Panc1 (cell line): Measurements from ENCODE around the gene AAMP. TPM values are rescaled to one million over a fixed set of nuclear protein-coding genes. Genes with fewer than 3 reads are reported as not detected.
A peak's percentile ranks its signal among the peaks of the same experiment; 100 is the strongest.

Source experiments
- ATAC-seq: fragments of 200-7000 bp; cut with Tn5 transposase; 2 replicates; pipeline ENCODE4 v1.9.1; 2020; ENCODE audit warnings: mild to moderate bottlenecking, moderate library complexity
- BruUV-seq: library from RNA; stranded (reverse); fragments of 400-500 nt; replicated peaks from 2 replicates; lab custom pipeline; 2021; lab: Mats Ljungman, UMichigan
- CTCF ChIA-PET: fragments of 300-600 bp; sonication (Branson Sonifier 250); formaldehyde crosslinking; loops from one replicate; lab custom pipeline; 2022; ENCODE audit warnings: antibody characterized with exemption; lab: Charles Lee
- POLR2A ChIA-PET: fragments of 300-600 bp; sonication (Branson Sonifier 250); formaldehyde crosslinking; loops from one replicate; lab custom pipeline; 2022; ENCODE audit warnings: antibody characterized with exemption; lab: Charles Lee
- DNase-seq: peaks from one replicate; pipeline ENCODE4 v3.0.0-alpha.2; 2010; ENCODE audit warnings: low read depth, low spot score
- H3K27ac ChIP-seq: 2 replicates; pipeline ENCODE4 v1.5.1; 2011; ENCODE audit warnings: mild to moderate bottlenecking, low read length, inconsistent platforms
- H3K27me3 ChIP-seq: fragments of 200-500 bp; sonication (Bioruptor generic); 2 replicates; pipeline ENCODE4 v1.6.0; 2014; ENCODE audit warnings: low read length, inconsistent platforms; ENCODE audit not compliant: control insufficient read depth, insufficient read depth
- H3K36me3 ChIP-seq: fragments of 200-500 bp; sonication (Bioruptor generic); 2 replicates; pipeline ENCODE4 v1.5.1; 2014; ENCODE audit warnings: inconsistent platforms, mild to moderate bottlenecking, low read length, moderate library complexity; ENCODE audit not compliant: control insufficient read depth, insufficient read depth
- H3K4me1 ChIP-seq: 2 replicates; pipeline ENCODE4 v1.5.1; 2011; ENCODE audit warnings: inconsistent platforms, mild to moderate bottlenecking, low read length, moderate library complexity; ENCODE audit not compliant: control insufficient read depth, insufficient read depth
- H3K4me3 ChIP-seq, 2 experiments: 2 replicates each; pipeline ENCODE4 v1.5.1; 2011 to 2012; ENCODE audit warnings: low read depth in 2 of 2, low read length in 2 of 2, mild to moderate bottlenecking in 2 of 2, inconsistent platforms in 1 of 2, moderate library complexity in 1 of 2
- H3K9me3 ChIP-seq: fragments of 200-500 bp; sonication (Bioruptor generic); 2 replicates; pipeline ENCODE4 v1.5.1; 2014; ENCODE audit warnings: low read depth, mild to moderate bottlenecking, inconsistent platforms, low read length, moderate library complexity; ENCODE audit not compliant: control insufficient read depth, insufficient read depth
- POLR2AphosphoS5 ChIP-seq: IDR thresholded peaks from 2 replicates; pipeline ENCODE4 v1.6.1; 2012; ENCODE audit warnings: mild to moderate bottlenecking, low read depth, low read length, moderate library complexity
- REST ChIP-seq, 2 experiments: IDR thresholded peaks; 2 replicates each; pipeline ENCODE4 v1.6.1; 2011 to 2012; ENCODE audit warnings: low read depth in 2 of 2, control low read depth in 1 of 2, low read length in 1 of 2, mild to moderate bottlenecking in 1 of 2, moderate library complexity in 1 of 2; ENCODE audit not compliant: insufficient read depth in 1 of 2
- SIN3A ChIP-seq: IDR thresholded peaks from 2 replicates; pipeline ENCODE4 v1.6.1; 2012; ENCODE audit warnings: low read depth, mild to moderate bottlenecking, low read length, moderate library complexity, borderline replicate concordance; ENCODE audit not compliant: insufficient read depth
- TCF7L2 ChIP-seq: IDR thresholded peaks from 2 replicates; pipeline ENCODE4 v1.6.1; 2011; ENCODE audit warnings: mild to moderate bottlenecking, low read depth, low read length, inconsistent platforms
- in situ Hi-C: cut with HindIII; loops from 2 replicates; pipeline ENCODE4 v1.10.0; 2016; ENCODE audit warnings: low sequenced_read_pairs, low pct_unique_long_range_greater_than_20kb
- intact Hi-C: fragments of 100-400 bp; cut with micrococcal nuclease; formaldehyde crosslinking; loops from one replicate; pipeline ENCODE4 v1.10.0; 2022; ENCODE audit not compliant: unreplicated experiment
- total RNA-seq: library from RNA; stranded (reverse); gene quantifications from one replicate; pipeline ENCODE4 v1.2.1, GENCODE V29; 2021; ENCODE audit not compliant: unreplicated experiment
- TF ChIP-seq, protein P1 (sequence below): fragments of 450-650 bp; IDR thresholded peaks from 2 replicates; pipeline ENCODE4 v1.5.1; 2017; ENCODE audit warnings: mild to moderate bottlenecking

AAMP gene
- total RNA-seq, 1 experiment from 2014 or later: 103 TPM

GRCh38 chr2:218238887-218239286, 31.1 kb downstream of the AAMP start:
- POLR2A ChIA-PET: no interaction called here
- in situ Hi-C loops: no loop called here

DNA sequence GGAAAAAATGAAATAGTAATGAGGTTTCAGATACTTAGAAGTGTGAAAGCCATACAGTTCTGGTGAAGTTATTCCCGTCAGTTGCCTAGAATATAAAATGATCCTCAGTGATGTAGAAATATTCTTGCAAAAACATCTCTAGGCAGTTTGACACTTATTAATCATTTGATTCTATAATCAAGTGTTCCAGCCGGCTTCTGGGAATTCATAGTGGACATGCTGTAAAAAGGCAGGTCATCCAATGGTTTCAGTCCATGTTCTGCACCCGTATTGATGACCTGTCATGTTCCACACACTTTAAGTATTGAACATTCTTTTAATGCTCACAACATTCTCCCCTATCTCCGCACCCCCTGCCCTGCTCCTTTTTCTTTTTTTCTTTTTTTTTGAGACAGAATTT, 33.1 kb downstream of the AAMP start:
- H3K27me3 ChIP-seq: no peaks in the 10 kb centered on the region
- no peak for TF ChIP-seq SIN3A
- TF ChIP-seq REST (IDR thresholded peaks at IDR 0.05; ENCODE audit: insufficient read depth in 1 of 2, low read depth in 2 of 2, low read length in 1 of 2): no peak
- no peak for TF ChIP-seq TCF7L2
- TF ChIP-seq, protein P1, sequence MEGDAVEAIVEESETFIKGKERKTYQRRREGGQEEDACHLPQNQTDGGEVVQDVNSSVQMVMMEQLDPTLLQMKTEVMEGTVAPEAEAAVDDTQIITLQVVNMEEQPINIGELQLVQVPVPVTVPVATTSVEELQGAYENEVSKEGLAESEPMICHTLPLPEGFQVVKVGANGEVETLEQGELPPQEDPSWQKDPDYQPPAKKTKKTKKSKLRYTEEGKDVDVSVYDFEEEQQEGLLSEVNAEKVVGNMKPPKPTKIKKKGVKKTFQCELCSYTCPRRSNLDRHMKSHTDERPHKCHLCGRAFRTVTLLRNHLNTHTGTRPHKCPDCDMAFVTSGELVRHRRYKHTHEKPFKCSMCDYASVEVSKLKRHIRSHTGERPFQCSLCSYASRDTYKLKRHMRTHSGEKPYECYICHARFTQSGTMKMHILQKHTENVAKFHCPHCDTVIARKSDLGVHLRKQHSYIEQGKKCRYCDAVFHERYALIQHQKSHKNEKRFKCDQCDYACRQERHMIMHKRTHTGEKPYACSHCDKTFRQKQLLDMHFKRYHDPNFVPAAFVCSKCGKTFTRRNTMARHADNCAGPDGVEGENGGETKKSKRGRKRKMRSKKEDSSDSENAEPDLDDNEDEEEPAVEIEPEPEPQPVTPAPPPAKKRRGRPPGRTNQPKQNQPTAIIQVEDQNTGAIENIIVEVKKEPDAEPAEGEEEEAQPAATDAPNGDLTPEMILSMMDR: no peak
- no peak for TF ChIP-seq POLR2AphosphoS5
- BruUV-seq: TSS peak; percentile 48
- H3K4me3 ChIP-seq: no peak overlapping the region
- in situ Hi-C loops: no loop called here
- DNase-seq (no peak), ATAC-seq (no peak)
- CTCF ChIA-PET: no interaction called here
- H3K9me3 ChIP-seq: no peaks in the 10 kb centered on the region
- intact Hi-C loops: no loop called here
- H3K36me3 ChIP-seq: peaks cover 33% of the 10 kb centered on the region
- no peak overlapping the region for H3K27ac ChIP-seq
- POLR2A ChIA-PET: no interaction called here
- no peaks in the 10 kb centered on the region for H3K4me1 ChIP-seq

More at GRCh38 chr2:218238887-218239286, 31.1 kb downstream of the AAMP start:
- intact Hi-C loops: no loop called here
- H3K27me3 ChIP-seq: no peaks in the 10 kb centered on the region
- H3K4me3 ChIP-seq: no peak overlapping the region
- CTCF ChIA-PET: no interaction called here
- H3K4me1 ChIP-seq: no peaks in the 10 kb centered on the region
- H3K27ac ChIP-seq: no peak overlapping the region
- peaks cover 45% of the 10 kb centered on the region for H3K36me3 ChIP-seq
- TSS peak; percentile 18 for BruUV-seq
- DNase-seq: no peak
- no peaks in the 10 kb centered on the region for H3K9me3 ChIP-seq
- 0 out of 2 replicates have a peak, but pooled peaks have one; percentile 9 for TF ChIP-seq POLR2AphosphoS5
- TF ChIP-seq TCF7L2: no peak
- no peak for ATAC-seq

GRCh38 chr2:218235017-218235416, 34.9 kb downstream of the AAMP start:
- POLR2A ChIA-PET: no interaction called here
- Histone ChIP-seq H3K36me3 (peaks cover 24% of the 10 kb centered on the region), H3K27me3 (no peaks in the 10 kb centered on the region), H3K9me3 (no peaks in the 10 kb centered on the region), H3K27ac (no peak overlapping the region), H3K4me3 (no peak overlapping the region), H3K4me1 (no peaks in the 10 kb centered on the region)
- BruUV-seq: no TSS peak
- CTCF ChIA-PET: no interaction called here
- in situ Hi-C loops (no loop called here), intact Hi-C loops (no loop called here)
- no peak for TF ChIP-seq SIN3A
- no peak for TF ChIP-seq REST (IDR thresholded peaks at IDR 0.05; ENCODE audit: insufficient read depth in 1 of 2, low read depth in 2 of 2, low read length in 1 of 2)
- TF ChIP-seq, protein P1: no peak
- TF ChIP-seq POLR2AphosphoS5: no peak
- no peak for TF ChIP-seq TCF7L2
- no peak for DNase-seq
- no peak for ATAC-seq
